H1 (cell line): Measurements from ENCODE around the gene SULF2. TPM values are rescaled to one million over a fixed set of nuclear protein-coding genes. Genes with fewer than 3 reads are reported as not detected.

ENCODE experiments used
- EGR1 ChIP-seq: IDR thresholded peaks from 2 replicates; pipeline ENCODE4 v1.6.1; 2011; ENCODE audit warnings: low read depth, low read length, borderline replicate concordance
- HDAC6 ChIP-seq: IDR thresholded peaks from one replicate; pipeline ENCODE4 v1.7.1; 2012; ENCODE audit warnings: low read depth, mild to moderate bottlenecking, inconsistent platforms, low read length, moderate library complexity
- KDM4A ChIP-seq: IDR thresholded peaks from one replicate; pipeline ENCODE4 v1.7.1; 2012; ENCODE audit warnings: low read depth, mild to moderate bottlenecking, moderate library complexity, low read length, inconsistent platforms; ENCODE audit not compliant: severe bottlenecking
- PHF8 ChIP-seq: fragments of 200-600 bp; sonication (generic); conservative IDR thresholded peaks from 2 replicates; pipeline ENCODE4 v1.7.1; 2012; ENCODE audit warnings: low read depth, mild to moderate bottlenecking, inconsistent platforms, low read length, moderate library complexity
- POLR2AphosphoS5 ChIP-seq: IDR thresholded peaks from 2 replicates; pipeline ENCODE4 v1.6.1; 2011; ENCODE audit warnings: low read depth, low read length
- RXRA ChIP-seq: IDR thresholded peaks from 2 replicates; pipeline ENCODE4 v1.6.1; 2011; ENCODE audit warnings: low read depth, mild to moderate bottlenecking, low read length, moderate library complexity; ENCODE audit not compliant: insufficient read depth
- SAP30 ChIP-seq: fragments of 300-600 bp; sonication (generic); IDR thresholded peaks from 2 replicates; pipeline ENCODE4 v1.7.1; 2012; ENCODE audit warnings: low read length, moderate library complexity, mild to moderate bottlenecking, inconsistent platforms; ENCODE audit not compliant: insufficient read depth, insufficient replicate concordance
- SP4 ChIP-seq: IDR thresholded peaks from 2 replicates; pipeline ENCODE4 v1.6.1; 2012; ENCODE audit warnings: low read length, inconsistent platforms
- polyA plus RNA-seq, 7 experiments: library from polyadenylated mRNA; depleted of rRNA in 3 of 7; stranded (reverse) in 5 of 7; unstranded in 2 of 7; fragments of >200 nt in 5 of 7; fragments of 200-250 nt in 2 of 7; gene quantifications; 1 replicate in 5 of 7; 2 replicates in 1 of 7; 4 replicates in 1 of 7; pipeline versions ENCODE4 v1.2.1 to v1.2.3, GENCODE V29; 2011 to 2013; ENCODE audit warnings: missing spikeins in 2 of 7, mixed read lengths in 2 of 7
- total RNA-seq: library from RNA; stranded (reverse); fragmentation: NEBNext Ultra II Directional; extraction: Animal tissue kit (Norgen Biotek cat#: 25700); gene quantifications from 2 replicates; pipeline ENCODE4 v1.2.1, GENCODE V29; 2021

The SULF2 gene
- total and polyA plus RNA-seq, 2 of the 8 experiments (the other 6 are each of a cell fraction or from before 2014, with no cell fraction given) = 15.7 to 28.2 TPM

DNA sequence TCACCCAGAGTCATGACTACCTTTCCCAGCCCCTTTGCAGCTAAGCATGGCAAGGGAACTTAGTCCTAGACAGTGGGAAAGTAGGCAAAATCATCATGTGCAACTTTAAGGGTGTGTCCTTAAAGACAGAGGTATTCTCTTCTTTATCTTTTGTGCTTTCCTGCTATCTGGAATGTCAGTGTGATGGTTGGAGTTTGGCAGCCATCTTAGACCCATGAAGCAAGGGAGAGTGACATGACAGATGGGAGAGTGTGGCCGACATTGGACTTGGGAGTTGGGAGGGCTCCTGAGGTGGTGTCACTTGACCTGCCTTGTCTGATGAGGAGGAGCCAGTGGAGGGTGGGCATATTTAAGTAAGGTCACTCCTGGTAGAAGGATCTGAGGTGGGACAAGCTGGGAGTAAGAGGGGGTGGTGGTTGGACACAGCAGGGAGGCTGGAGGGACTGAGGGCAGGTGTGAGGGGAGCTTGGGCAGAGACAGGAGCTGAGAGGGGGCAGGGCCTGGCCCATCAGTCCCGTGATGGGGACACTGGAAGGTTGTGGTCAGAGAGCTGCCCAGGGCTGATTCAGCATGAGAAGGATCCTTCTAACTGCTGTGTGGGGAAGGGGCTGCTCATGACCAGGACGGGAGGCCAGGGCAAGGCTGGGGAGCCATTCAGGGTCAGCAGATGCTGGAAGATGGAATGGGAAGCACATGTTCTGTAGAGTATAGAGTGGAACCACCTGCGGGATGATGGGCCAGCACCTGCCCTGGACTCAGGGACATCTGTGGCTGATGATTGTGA is 29.5 kb upstream of the SULF2 start (continued):
- no peak for TF ChIP-seq HDAC6
- no peak for TF ChIP-seq PHF8
- no peak for TF ChIP-seq SP4
- no peak for TF ChIP-seq EGR1
- TF ChIP-seq POLR2AphosphoS5 = no peak
- no peak for TF ChIP-seq SAP30
- no peak for TF ChIP-seq KDM4A
- TF ChIP-seq RXRA = no peak
